HG02981 (cell line): ENCODE measurements around the gene PNPLA7.
"Not testable (repeated sequence)": the region's sequence is repeated elsewhere in the genome, so short reads cannot be mapped to it uniquely, and the experiment has no call there.

Experiments used
- ATAC-seq: cut with Tn5 transposase; IDR thresholded peaks from one replicate; pipeline ENCODE4 v1.9.1; 2021; ENCODE audit warnings: mild to moderate bottlenecking, moderate library complexity; ENCODE audit not compliant: unreplicated experiment

The PNPLA7 gene

GRCh38 chr9:137550231-137550621 lies at the start of gene PNPLA7:
Gene PNPLA7 (minus strand): TSS chr9:137550402. CDS start chr9:137550197, 205 bp downstream.
- ATAC-seq: no peak

- ATAC-seq: no peak
These were observed 48.7 kb upstream of the PNPLA7 start for GRCh38 chr9:137598943-137599342.

- not testable (repeated sequence) for ATAC-seq
These were observed 46.4 kb upstream of the PNPLA7 start for GRCh38 chr9:137596577-137596976.

- ATAC-seq: no peak
These were observed 43.0 kb upstream of the PNPLA7 start for GRCh38 chr9:137593176-137593575.

- no peak for ATAC-seq
These were observed 42.6 kb upstream of the PNPLA7 start for GRCh38 chr9:137592767-137593166.

GRCh38 chr9:137590469-137591383 lies 40.5 kb upstream of the PNPLA7 start, which contains the start of gene ZMYND19:
Gene ZMYND19 (minus strand): TSS chr9:137590512. CDS start chr9:137590263, 249 bp downstream.
- ATAC-seq: peak; percentile 82

- peak; percentile 26 for ATAC-seq
These were observed 39.9 kb upstream of the PNPLA7 start for GRCh38 chr9:137590123-137590468.

GRCh38 chr9:137589441-137590122 lies 39.4 kb upstream of the PNPLA7 start:
- ATAC-seq: peak; percentile 16

- ATAC-seq: no peak
These were observed 38.7 kb upstream of the PNPLA7 start for GRCh38 chr9:137588891-137589290.

- ATAC-seq: no peak
These were observed 38.1 kb upstream of the PNPLA7 start for GRCh38 chr9:137588311-137588710.

GRCh38 chr9:137586854-137587253 lies 36.7 kb upstream of the PNPLA7 start:
- no peak for ATAC-seq

- no peak for ATAC-seq
These were observed 33.8 kb upstream of the PNPLA7 start for GRCh38 chr9:137583957-137584356.

- ATAC-seq: no peak
These were observed 33.1 kb upstream of the PNPLA7 start for GRCh38 chr9:137583347-137583746.

- no peak for ATAC-seq
These were observed 32.2 kb upstream of the PNPLA7 start for GRCh38 chr9:137582286-137582860.

- no peak for ATAC-seq
These were observed 31.4 kb upstream of the PNPLA7 start for GRCh38 chr9:137581361-137582285.

GRCh38 chr9:137580954-137581322 lies 30.7 kb upstream of the PNPLA7 start:
- ATAC-seq: no peak

GRCh38 chr9:137580209-137580953 lies 30.2 kb upstream of the PNPLA7 start:
- no peak for ATAC-seq

GRCh38 chr9:137579259-137579604 lies 29.0 kb upstream of the PNPLA7 start:
- no peak for ATAC-seq

GRCh38 chr9:137578518-137579258 lies 28.5 kb upstream of the PNPLA7 start, which contains the start of gene DPH7:
Gene DPH7 (minus strand): TSS chr9:137578925. CDS start chr9:137578777, 148 bp downstream.
- peak; percentile 89 for ATAC-seq
